ENCODE results near the gene CDH18. TPM values are rescaled to one million over a fixed set of nuclear protein-coding genes. Genes with fewer than 3 reads are reported as not detected.

Gene CDH18
- total RNA-seq, 4 donors from 2014 or later, result 0.76 to 0.99 TPM; not detected in 2

- no peak for TF ChIP-seq POLR2AphosphoS5 (IDR thresholded peaks at IDR 0.05)
- TF ChIP-seq CTCF (IDR thresholded peaks at IDR 0.05), result no peak
- no peak for TF ChIP-seq POLR2A (IDR thresholded peaks at IDR 0.05)
- no peak for TF ChIP-seq EP300 (IDR thresholded peaks at IDR 0.05)
- Histone ChIP-seq H3K4me3 (no peak overlapping the region), H3K27ac (no peak overlapping the region), H3K9me3 (no peaks in the 10 kb centered on the region), H3K4me1 (no peaks in the 10 kb centered on the region), H3K27me3 (no peaks in the 10 kb centered on the region), H3K36me3 (no peaks in the 10 kb centered on the region)
- no peak for DNase-seq (ENCODE audit: low spot score in 2 of 2)
- 33% methylated on average over 1 of the region's 1 CpG for WGBS
Observed at GRCh38 chr5:19891658-19892057, 96.3 kb downstream of the CDH18 start.

GRCh38 chr5:19886123-19886917 is 101.7 kb downstream of the CDH18 start:
- no peak overlapping the region for H3K27ac ChIP-seq
- TF ChIP-seq POLR2A (IDR thresholded peaks at IDR 0.05), result no peak
- TF ChIP-seq POLR2AphosphoS5 (IDR thresholded peaks at IDR 0.05), result no peak
- no peak for TF ChIP-seq EP300 (IDR thresholded peaks at IDR 0.05)
- no peak for TF ChIP-seq CTCF (IDR thresholded peaks at IDR 0.05)
- no peak for DNase-seq (ENCODE audit: low spot score in 2 of 2)
- H3K27me3 ChIP-seq, result no peaks in the 10 kb centered on the region
- no peaks in the 10 kb centered on the region for H3K9me3 ChIP-seq
- WGBS, result 58% methylated on average over 7 of the region's 7 CpGs
- no peak overlapping the region for H3K4me3 ChIP-seq
- no peaks in the 10 kb centered on the region for H3K36me3 ChIP-seq
- no peaks in the 10 kb centered on the region for H3K4me1 ChIP-seq

- Histone ChIP-seq H3K9me3 (no peaks in the 10 kb centered on the region), H3K4me1 (no peaks in the 10 kb centered on the region), H3K36me3 (no peaks in the 10 kb centered on the region), H3K27me3 (no peaks in the 10 kb centered on the region), H3K4me3 (no peak overlapping the region), H3K27ac (no peak overlapping the region)
- DNase-seq (ENCODE audit: low spot score in 2 of 2), result no peak
- 74% methylated on average over 5 of the region's 5 CpGs for WGBS
- no peak for TF ChIP-seq EP300 (IDR thresholded peaks at IDR 0.05)
- TF ChIP-seq POLR2A (IDR thresholded peaks at IDR 0.05), result no peak
- TF ChIP-seq CTCF (IDR thresholded peaks at IDR 0.05), result no peak
- no peak for TF ChIP-seq POLR2AphosphoS5 (IDR thresholded peaks at IDR 0.05)
Observed at GRCh38 chr5:19885040-19885824, 102.8 kb downstream of the CDH18 start.

- H3K27me3 ChIP-seq, result no peaks in the 10 kb centered on the region
- H3K4me3 ChIP-seq, result no peak overlapping the region
- 15% methylated on average over 1 of the region's 1 CpG for WGBS
- H3K4me1 ChIP-seq, result no peaks in the 10 kb centered on the region
- no peaks in the 10 kb centered on the region for H3K9me3 ChIP-seq
- no peak overlapping the region for H3K27ac ChIP-seq
- no peaks in the 10 kb centered on the region for H3K36me3 ChIP-seq
- TF ChIP-seq EP300 (IDR thresholded peaks at IDR 0.05) (no peak), POLR2A (IDR thresholded peaks at IDR 0.05) (no peak), POLR2AphosphoS5 (IDR thresholded peaks at IDR 0.05) (no peak), CTCF (IDR thresholded peaks at IDR 0.05) (no peak)
- DNase-seq (ENCODE audit: low spot score in 2 of 2), result no peak
Observed at GRCh38 chr5:19880859-19881436, 107.1 kb downstream of the CDH18 start.

GRCh38 chr5:19880458-19880857 is 107.5 kb downstream of the CDH18 start:
- H3K36me3 ChIP-seq, result no peaks in the 10 kb centered on the region
- no peaks in the 10 kb centered on the region for H3K27me3 ChIP-seq
- H3K27ac ChIP-seq, result no peak overlapping the region
- no peaks in the 10 kb centered on the region for H3K9me3 ChIP-seq
- DNase-seq (ENCODE audit: low spot score in 2 of 2), result no peak
- H3K4me1 ChIP-seq, result no peaks in the 10 kb centered on the region
- TF ChIP-seq POLR2AphosphoS5 (IDR thresholded peaks at IDR 0.05) (no peak), CTCF (IDR thresholded peaks at IDR 0.05) (no peak), EP300 (IDR thresholded peaks at IDR 0.05) (no peak), POLR2A (IDR thresholded peaks at IDR 0.05) (no peak)
- no peak overlapping the region for H3K4me3 ChIP-seq
